ENCODE measurements around the gene DPPA5.

- TF ChIP-seq, protein P1, sequence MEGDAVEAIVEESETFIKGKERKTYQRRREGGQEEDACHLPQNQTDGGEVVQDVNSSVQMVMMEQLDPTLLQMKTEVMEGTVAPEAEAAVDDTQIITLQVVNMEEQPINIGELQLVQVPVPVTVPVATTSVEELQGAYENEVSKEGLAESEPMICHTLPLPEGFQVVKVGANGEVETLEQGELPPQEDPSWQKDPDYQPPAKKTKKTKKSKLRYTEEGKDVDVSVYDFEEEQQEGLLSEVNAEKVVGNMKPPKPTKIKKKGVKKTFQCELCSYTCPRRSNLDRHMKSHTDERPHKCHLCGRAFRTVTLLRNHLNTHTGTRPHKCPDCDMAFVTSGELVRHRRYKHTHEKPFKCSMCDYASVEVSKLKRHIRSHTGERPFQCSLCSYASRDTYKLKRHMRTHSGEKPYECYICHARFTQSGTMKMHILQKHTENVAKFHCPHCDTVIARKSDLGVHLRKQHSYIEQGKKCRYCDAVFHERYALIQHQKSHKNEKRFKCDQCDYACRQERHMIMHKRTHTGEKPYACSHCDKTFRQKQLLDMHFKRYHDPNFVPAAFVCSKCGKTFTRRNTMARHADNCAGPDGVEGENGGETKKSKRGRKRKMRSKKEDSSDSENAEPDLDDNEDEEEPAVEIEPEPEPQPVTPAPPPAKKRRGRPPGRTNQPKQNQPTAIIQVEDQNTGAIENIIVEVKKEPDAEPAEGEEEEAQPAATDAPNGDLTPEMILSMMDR (conservative IDR thresholded peaks at IDR 0.05 in 1 of 2, IDR thresholded peaks at IDR 0.05 in 1 of 2; ENCODE audit: extremely low read depth in 1 of 2, insufficient read depth in 1 of 2, low read depth in 1 of 2, low read length in 2 of 2) = no peak
- TF ChIP-seq EZH2 (IDR thresholded peaks at IDR 0.05; ENCODE audit: borderline replicate concordance, low read length) = no peak
Measured at GRCh38 chr6:73389854-73390253, 35.8 kb upstream of the DPPA5 start.
